ENCODE results near the gene PRKD2.
"Not testable (repeated sequence)": the region's sequence is repeated elsewhere in the genome, so short reads cannot be mapped to it uniquely, and the experiment has no call there.

The PRKD2 gene

GRCh38 chr19:46717034-46717715, at the start of gene PRKD2:
Gene PRKD2, minus strand, starts transcription at chr19:46717114. Its CDS starts 744 bp downstream, at chr19:46716370.
- peak; percentile 90 for DNase-seq

GRCh38 chr19:46764817-46765291, 47.9 kb upstream of the PRKD2 start:
- no peak for DNase-seq

GRCh38 chr19:46762245-46762890, 45.5 kb upstream of the PRKD2 start:
- DNase-seq: no peak

- DNase-seq: no peak
These were observed 44.5 kb upstream of the PRKD2 start for GRCh38 chr19:46761418-46761831.

GRCh38 chr19:46760897-46761296, 44.0 kb upstream of the PRKD2 start:
- not testable (repeated sequence) for DNase-seq

GRCh38 chr19:46760363-46760762, 43.4 kb upstream of the PRKD2 start:
- no peak for DNase-seq

- DNase-seq: no peak
These were observed 43.0 kb upstream of the PRKD2 start for GRCh38 chr19:46759817-46760333.

- DNase-seq: no peak
These were observed 42.3 kb upstream of the PRKD2 start for GRCh38 chr19:46759206-46759605.

- DNase-seq: no peak
These were observed 39.6 kb upstream of the PRKD2 start for GRCh38 chr19:46756544-46756888.

- no peak for DNase-seq
These were observed 39.1 kb upstream of the PRKD2 start for GRCh38 chr19:46755853-46756543.

- no peak for DNase-seq
These were observed 38.4 kb upstream of the PRKD2 start for GRCh38 chr19:46755077-46755852.

- peak; percentile 66 for DNase-seq
These were observed 36.7 kb upstream of the PRKD2 start for GRCh38 chr19:46753420-46754155.

- peak; percentile 80 for DNase-seq
These were observed 31.6 kb upstream of the PRKD2 start for GRCh38 chr19:46748325-46749109.

- DNase-seq: peak; percentile 63
These were observed 29.6 kb upstream of the PRKD2 start, which contains the start of gene STRN4 for GRCh38 chr19:46746281-46747057. Gene STRN4, minus strand, starts transcription at chr19:46746450. Its CDS starts 20 bp downstream, at chr19:46746430.

GRCh38 chr19:46745521-46746280, 28.8 kb upstream of the PRKD2 start, which contains the start of gene FKRP:
Gene FKRP, plus strand, starts transcription at chr19:46746057. Its CDS starts 9,394 bp downstream, at chr19:46755451.
- DNase-seq: peak; percentile 46

- DNase-seq: no peak
These were observed 28.1 kb upstream of the PRKD2 start for GRCh38 chr19:46745030-46745429.

- DNase-seq: no peak
These were observed 27.2 kb upstream of the PRKD2 start for GRCh38 chr19:46744005-46744691.

GRCh38 chr19:46742926-46743480, 26.1 kb upstream of the PRKD2 start:
- no peak for DNase-seq

All from activated CD8-positive, alpha-beta memory T cell treated with anti-CD3 and anti-CD28 coated beads, Interleukin-2, amount 50 U/mL, for 4 hours (primary cell).